ENCODE measurements around the gene DDB1. TPM values are rescaled to one million over a fixed set of nuclear protein-coding genes. Genes with fewer than 3 reads are reported as not detected.

Gene DDB1
- total and polyA plus RNA-seq, 9 of the 15 experiments (the other 6 are each of a cell fraction or from before 2014, with no cell fraction given): 172 to 361 (median 266) TPM

- TF ChIP-seq ETV1 (tag; conservative IDR thresholded peaks at IDR 0.05; ENCODE audit: low read depth) (peak; percentile 90), PPARD (CRISPR knock-in tag; IDR thresholded peaks at IDR 0.05) (no peak), ZNF586 (CRISPR knock-in tag; conservative IDR thresholded peaks at IDR 0.05) (no peak), NCOR1 (IDR thresholded peaks at IDR 0.05) (no peak; the same call in 1 of the 2 replicates), GTF3C2 (IDR thresholded peaks at IDR 0.05; ENCODE audit: borderline replicate concordance, extremely low read depth, insufficient read length) (no peak), ZBTB17 (CRISPR knock-in tag; IDR thresholded peaks at IDR 0.05) (no peak), TAF7 (tag; IDR thresholded peaks at IDR 0.05) (peak; percentile 57; the same call in 1 of the 2 replicates), HDAC1 (IDR thresholded peaks at IDR 0.05) (peak in 1 of 2 experiments; percentile 91; a peak in 2 of 4 replicates), GTF2E2 (tag; IDR thresholded peaks at IDR 0.05) (0 out of 2 replicates have a peak, but pooled peaks have one; percentile 78), HDAC3 (IDR thresholded peaks at IDR 0.05; ENCODE audit: borderline replicate concordance, partially characterized antibody) (no peak), HNRNPH1 (optimal IDR thresholded peaks at IDR 0.05; ENCODE audit: low read depth, low read length) (no peak), GATA2 (CRISPR knock-in tag; IDR thresholded peaks at IDR 0.05) (no peak; the same call in 1 of the 2 replicates), SMAD1 (IDR thresholded peaks at IDR 0.05; ENCODE audit: low read depth, low read length, partially characterized antibody) (peak; percentile 70), MITF (IDR thresholded peaks at IDR 0.05) (0 out of 2 replicates have a peak, but pooled peaks have one; percentile 23), RCOR1 (IDR thresholded peaks at IDR 0.05; ENCODE audit: borderline replicate concordance in 1 of 2, low read depth in 2 of 2, low read length in 2 of 2) (no peak; a peak in 1 of 4 replicates), EP300 (IDR thresholded peaks at IDR 0.05; ENCODE audit: low read length) (peak; percentile 3; the same call in 1 of the 2 replicates), MAFG (tag; conservative IDR thresholded peaks at IDR 0.05) (no peak), SETDB1 (IDR thresholded peaks at IDR 0.05; ENCODE audit: low read length) (no peak), ZBTB8A (IDR thresholded peaks at IDR 0.05; ENCODE audit: partially characterized antibody) (no peak), ILF3 (IDR thresholded peaks at IDR 0.05; ENCODE audit: borderline replicate concordance) (no peak), ZBTB34 (CRISPR knock-in tag; IDR thresholded peaks at IDR 0.05) (no peak), HMGN3 (IDR thresholded peaks at IDR 0.05; ENCODE audit: borderline replicate concordance, extremely low read depth, insufficient read length, low read depth, low read length) (peak; percentile 68), ZKSCAN3 (CRISPR knock-in tag; IDR thresholded peaks at IDR 0.05) (no peak)
Observed at GRCh38 chr11:61361741-61362541, 29.0 kb upstream of the DDB1 start, which contains the start of the genes CYB561A3 and TMEM138 (continued).
